ENCODE data around the gene ARHGAP10. TPM values are rescaled to one million over a fixed set of nuclear protein-coding genes. Genes with fewer than 3 reads are reported as not detected.

ARHGAP10 gene
- total RNA-seq, 2 donors from 2014 or later = 30.3 to 69.6 TPM

DNA sequence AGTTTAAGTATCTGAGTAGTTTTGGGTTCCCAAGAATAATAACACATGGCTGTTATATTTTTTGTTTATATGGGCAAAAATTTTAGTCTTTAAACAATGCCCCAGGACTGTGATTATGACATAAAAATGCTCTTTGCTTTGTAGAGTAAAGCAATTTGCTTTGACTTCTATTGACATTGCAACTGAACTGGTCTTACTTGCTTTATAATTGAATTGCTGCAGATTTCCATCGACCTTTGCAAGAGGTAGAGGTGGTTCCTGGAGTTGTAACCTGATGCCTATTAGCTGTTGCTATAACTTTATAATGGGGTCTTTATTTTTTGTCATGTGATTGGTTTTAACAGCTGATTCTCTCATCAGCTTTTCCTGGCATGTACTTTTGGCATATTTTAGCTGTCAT, 302.9 kb downstream of the ARHGAP10 start:
- no peaks in the 10 kb centered on the region for H3K9me3 ChIP-seq
- no peak overlapping the region for H3K4me3 ChIP-seq
- WGBS = 11% methylated on average over 1 of the region's 1 CpG
- H3K36me3 ChIP-seq = no peaks in the 10 kb centered on the region
- no peaks in the 10 kb centered on the region for H3K27me3 ChIP-seq (replicated peaks; ENCODE audit: insufficient read depth)
- DNase-seq (ENCODE audit: low spot score) = no peak
- H3K4me1 ChIP-seq (replicated peaks) = no peaks in the 10 kb centered on the region
- TF ChIP-seq POLR2AphosphoS5 (IDR thresholded peaks at IDR 0.05) (peak; percentile 10), POLR2A (IDR thresholded peaks at IDR 0.05) (no peak)
- intact Hi-C loops (cut with DNase I) = no loop called here
- H3K27ac ChIP-seq = no peak overlapping the region

GRCh38 chr4:148041606-148042329, 309.9 kb downstream of the ARHGAP10 start:
- no peak for DNase-seq (ENCODE audit: low spot score)
- Histone ChIP-seq H3K36me3 (no peaks in the 10 kb centered on the region), H3K4me1 (replicated peaks) (no peaks in the 10 kb centered on the region), H3K9me3 (no peaks in the 10 kb centered on the region), H3K27me3 (replicated peaks; ENCODE audit: insufficient read depth) (no peaks in the 10 kb centered on the region), H3K27ac (no peak overlapping the region), H3K4me3 (no peak overlapping the region)
- WGBS = 69% methylated on average over 7 of the region's 7 CpGs
- TF ChIP-seq POLR2A (IDR thresholded peaks at IDR 0.05) = no peak
- TF ChIP-seq POLR2AphosphoS5 (IDR thresholded peaks at IDR 0.05) = no peak
- TF ChIP-seq, protein P1, sequence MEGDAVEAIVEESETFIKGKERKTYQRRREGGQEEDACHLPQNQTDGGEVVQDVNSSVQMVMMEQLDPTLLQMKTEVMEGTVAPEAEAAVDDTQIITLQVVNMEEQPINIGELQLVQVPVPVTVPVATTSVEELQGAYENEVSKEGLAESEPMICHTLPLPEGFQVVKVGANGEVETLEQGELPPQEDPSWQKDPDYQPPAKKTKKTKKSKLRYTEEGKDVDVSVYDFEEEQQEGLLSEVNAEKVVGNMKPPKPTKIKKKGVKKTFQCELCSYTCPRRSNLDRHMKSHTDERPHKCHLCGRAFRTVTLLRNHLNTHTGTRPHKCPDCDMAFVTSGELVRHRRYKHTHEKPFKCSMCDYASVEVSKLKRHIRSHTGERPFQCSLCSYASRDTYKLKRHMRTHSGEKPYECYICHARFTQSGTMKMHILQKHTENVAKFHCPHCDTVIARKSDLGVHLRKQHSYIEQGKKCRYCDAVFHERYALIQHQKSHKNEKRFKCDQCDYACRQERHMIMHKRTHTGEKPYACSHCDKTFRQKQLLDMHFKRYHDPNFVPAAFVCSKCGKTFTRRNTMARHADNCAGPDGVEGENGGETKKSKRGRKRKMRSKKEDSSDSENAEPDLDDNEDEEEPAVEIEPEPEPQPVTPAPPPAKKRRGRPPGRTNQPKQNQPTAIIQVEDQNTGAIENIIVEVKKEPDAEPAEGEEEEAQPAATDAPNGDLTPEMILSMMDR (IDR thresholded peaks at IDR 0.05) = no peak
- intact Hi-C loops (cut with DNase I) = no loop called here

GRCh38 chr4:148044089-148044911, 312.4 kb downstream of the ARHGAP10 start:
- Histone ChIP-seq H3K27ac (no peak overlapping the region), H3K27me3 (replicated peaks; ENCODE audit: insufficient read depth) (no peaks in the 10 kb centered on the region), H3K9me3 (no peaks in the 10 kb centered on the region), H3K4me3 (no peak overlapping the region), H3K4me1 (replicated peaks) (no peaks in the 10 kb centered on the region), H3K36me3 (no peaks in the 10 kb centered on the region)
- WGBS = 80% methylated on average over 9 of the region's 9 CpGs
- intact Hi-C loops (cut with DNase I) = no loop called here
- no peak for DNase-seq (ENCODE audit: low spot score)
- TF ChIP-seq, protein P1 (IDR thresholded peaks at IDR 0.05) = no peak

DNA sequence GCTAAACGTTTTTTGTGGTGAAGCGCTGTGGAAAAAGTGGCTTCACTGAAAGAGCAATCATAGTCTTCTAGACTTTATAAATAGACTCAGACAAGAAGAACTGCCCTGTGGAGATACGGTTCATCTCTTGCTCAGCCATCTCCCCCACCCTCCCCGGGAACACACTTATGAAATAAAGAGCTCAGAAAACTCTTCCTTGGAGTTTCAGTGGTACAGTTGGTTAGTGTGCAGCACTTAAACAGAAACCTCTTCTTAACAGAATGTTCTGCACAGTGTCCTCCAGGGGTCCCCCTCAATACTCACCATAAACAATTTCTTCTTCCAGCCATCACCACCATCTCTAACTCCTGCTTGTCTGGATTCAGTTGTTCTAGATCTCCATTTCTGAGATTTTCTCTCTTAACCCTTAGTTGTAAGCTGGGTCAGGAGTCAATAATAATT, 313.0 kb downstream of the ARHGAP10 start:
- H3K4me1 ChIP-seq (replicated peaks) = no peaks in the 10 kb centered on the region
- DNase-seq (ENCODE audit: low spot score) = no peak
- no peaks in the 10 kb centered on the region for H3K27me3 ChIP-seq (replicated peaks; ENCODE audit: insufficient read depth)
- no peak for TF ChIP-seq POLR2A (IDR thresholded peaks at IDR 0.05)
- TF ChIP-seq, protein P1 (IDR thresholded peaks at IDR 0.05) = no peak
- no peak for TF ChIP-seq POLR2AphosphoS5 (IDR thresholded peaks at IDR 0.05)
- H3K9me3 ChIP-seq = no peaks in the 10 kb centered on the region
- H3K36me3 ChIP-seq = no peaks in the 10 kb centered on the region
- WGBS = 85% methylated on average over 4 of the region's 4 CpGs
- H3K4me3 ChIP-seq = no peak overlapping the region
- H3K27ac ChIP-seq = no peak overlapping the region
- intact Hi-C loops (cut with DNase I) = no loop called here

DNA sequence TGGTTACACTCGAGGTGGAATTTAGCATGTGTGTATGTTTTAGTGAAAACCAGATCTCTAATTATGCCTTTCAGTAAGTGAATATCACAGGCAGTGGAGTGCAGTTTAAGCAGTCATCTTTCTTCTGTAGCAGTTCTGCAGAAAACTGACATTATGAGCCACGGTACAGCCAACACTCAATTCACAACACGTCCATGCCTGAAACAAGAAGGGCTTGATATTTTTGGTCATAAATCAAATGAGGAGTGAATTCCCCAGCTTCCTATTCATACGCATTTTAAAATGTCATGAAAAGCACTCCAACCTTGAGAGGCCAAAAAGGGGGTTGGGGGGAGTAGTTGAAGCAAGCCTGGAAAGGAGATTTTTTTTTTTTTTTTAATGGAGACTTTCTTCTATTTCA, 316.7 kb downstream of the ARHGAP10 start:
- Histone ChIP-seq H3K4me3 (no peak overlapping the region), H3K36me3 (no peaks in the 10 kb centered on the region), H3K9me3 (no peaks in the 10 kb centered on the region), H3K27me3 (replicated peaks; ENCODE audit: insufficient read depth) (no peaks in the 10 kb centered on the region), H3K27ac (no peak overlapping the region), H3K4me1 (replicated peaks) (no peaks in the 10 kb centered on the region)
- intact Hi-C loops (cut with DNase I) = no loop called here
- WGBS = 14% methylated on average over 4 of the region's 4 CpGs
- no peak for TF ChIP-seq POLR2A (IDR thresholded peaks at IDR 0.05)
- TF ChIP-seq, protein P1 (IDR thresholded peaks at IDR 0.05) = no peak
- no peak for TF ChIP-seq POLR2AphosphoS5 (IDR thresholded peaks at IDR 0.05)
- no peak for DNase-seq (ENCODE audit: low spot score)

All from prostate gland (tissue), 2 donors.